ENCODE results near the gene USP2.

- TF ChIP-seq CTCF (IDR thresholded peaks at IDR 0.05) (no peak), POLR2AphosphoS5 (IDR thresholded peaks at IDR 0.05; ENCODE audit: low read depth, low read length) (no peak), TCF7L2 (IDR thresholded peaks at IDR 0.05; ENCODE audit: low read depth, low read length) (no peak), REST (IDR thresholded peaks at IDR 0.05; ENCODE audit: insufficient read depth in 1 of 2, low read depth in 2 of 2, low read length in 1 of 2) (no peak), SIN3A (IDR thresholded peaks at IDR 0.05; ENCODE audit: borderline replicate concordance, insufficient read depth, low read depth, low read length) (no peak)
These were observed 16.2 kb upstream of the USP2 start for GRCh38 chr11:119397740-119398139.

Data from Panc1 (cell line).